Measurements from ENCODE around the gene PDE4C. TPM values are rescaled to one million over a fixed set of nuclear protein-coding genes. Genes with fewer than 3 reads are reported as not detected.

The PDE4C gene
- total RNA-seq, 1 experiment from 2014 or later, result 1.8 TPM

GRCh38 chr19:18218159-18218558, 8.1 kb downstream of the PDE4C start:
- no peak overlapping the region for H3K9ac ChIP-seq (ENCODE audit: low read length)
- ChIA-PET POLR2A (ENCODE audit: unreplicated experiment) (no interaction called here), CTCF (no interaction called here)
- H3K36me3 ChIP-seq (ENCODE audit: low read depth, low read length), result no peaks in the 10 kb centered on the region
- no peaks in the 10 kb centered on the region for H3F3A ChIP-seq (ENCODE audit: low read length, unreplicated experiment)
- intact Hi-C loops (cut with micrococcal nuclease), result no loop called here
- H3K4me2 ChIP-seq (ENCODE audit: low read length), result no peak overlapping the region
- peaks cover 4% of the 10 kb centered on the region for H3K4me1 ChIP-seq (ENCODE audit: insufficient read depth, low read length)
- H3K79me2 ChIP-seq (ENCODE audit: low read length), result no peaks in the 10 kb centered on the region
- no peak overlapping the region for H3K27ac ChIP-seq (ENCODE audit: low read length)
- H3K27me3 ChIP-seq (ENCODE audit: low read length), result no peaks in the 10 kb centered on the region
- TF ChIP-seq EZH2phosphoT487 (IDR thresholded peaks at IDR 0.05; ENCODE audit: borderline replicate concordance, low read length) (no peak), EZH2 (IDR thresholded peaks at IDR 0.05; ENCODE audit: low read length, unreplicated experiment) (no peak), CTCF (conservative IDR thresholded peaks at IDR 0.05; ENCODE audit: low read depth, low read length) (no peak)
- no peak for DNase-seq
- no peaks in the 10 kb centered on the region for H3K9me2 ChIP-seq (replicated peaks; ENCODE audit: low read length)
- no peak overlapping the region for H3K4me3 ChIP-seq (ENCODE audit: low read length)
- no peaks in the 10 kb centered on the region for H4K20me1 ChIP-seq (ENCODE audit: low read length)
- H2AFZ ChIP-seq (ENCODE audit: low read length), result no peak overlapping the region
- BruUV-seq (replicated peaks), result no TSS peak
- H3K9me3 ChIP-seq (ENCODE audit: low read length), result no peaks in the 10 kb centered on the region
- ATAC-seq, result no peak

GRCh38 chr19:18216789-18217188, 9.4 kb downstream of the PDE4C start:
- CTCF ChIA-PET, result no interaction called here

More at GRCh38 chr19:18216789-18217188, 9.4 kb downstream of the PDE4C start:
- Histone ChIP-seq H3K4me2 (ENCODE audit: low read length) (no peak overlapping the region), H3F3A (ENCODE audit: low read length, unreplicated experiment) (no peaks in the 10 kb centered on the region), H2AFZ (ENCODE audit: low read length) (no peak overlapping the region), H3K9me3 (ENCODE audit: low read length) (no peaks in the 10 kb centered on the region), H3K36me3 (ENCODE audit: low read depth, low read length) (no peaks in the 10 kb centered on the region), H3K79me2 (ENCODE audit: low read length) (no peaks in the 10 kb centered on the region), H3K4me1 (ENCODE audit: insufficient read depth, low read length) (peaks cover 4% of the 10 kb centered on the region), H3K9ac (ENCODE audit: low read length) (no peak overlapping the region), H3K27ac (ENCODE audit: low read length) (no peak overlapping the region), H3K9me2 (replicated peaks; ENCODE audit: low read length) (no peaks in the 10 kb centered on the region), H3K27me3 (ENCODE audit: low read length) (no peaks in the 10 kb centered on the region), H3K4me3 (ENCODE audit: low read length) (no peak overlapping the region), H4K20me1 (ENCODE audit: low read length) (no peaks in the 10 kb centered on the region)
- ATAC-seq (no peak), DNase-seq (no peak)
- BruUV-seq (replicated peaks), result no TSS peak
- POLR2A ChIA-PET (ENCODE audit: unreplicated experiment), result no interaction called here
- no peak for TF ChIP-seq CTCF (conservative IDR thresholded peaks at IDR 0.05; ENCODE audit: low read depth, low read length)
- no peak for TF ChIP-seq EZH2 (IDR thresholded peaks at IDR 0.05; ENCODE audit: low read length, unreplicated experiment)
- TF ChIP-seq EZH2phosphoT487 (IDR thresholded peaks at IDR 0.05; ENCODE audit: borderline replicate concordance, low read length), result no peak
- intact Hi-C loops (cut with micrococcal nuclease), result no loop called here

Data from PC-3 (cell line).